GM12873 (cell line): Measurements from ENCODE around the gene SYTL4.

Experiments
- TF ChIP-seq, protein P1 (sequence below): IDR thresholded peaks from 2 replicates; pipeline ENCODE4 v1.5.1; 2012; ENCODE audit warnings: low read depth, mild to moderate bottlenecking, moderate library complexity, low read length, control low read depth; ENCODE audit not compliant: insufficient read depth; ENCODE audit errors: missing control alignments

SYTL4 gene

GRCh38 chrX:100643212-100643611 is 88.7 kb downstream of the SYTL4 start:
- TF ChIP-seq, protein P1, sequence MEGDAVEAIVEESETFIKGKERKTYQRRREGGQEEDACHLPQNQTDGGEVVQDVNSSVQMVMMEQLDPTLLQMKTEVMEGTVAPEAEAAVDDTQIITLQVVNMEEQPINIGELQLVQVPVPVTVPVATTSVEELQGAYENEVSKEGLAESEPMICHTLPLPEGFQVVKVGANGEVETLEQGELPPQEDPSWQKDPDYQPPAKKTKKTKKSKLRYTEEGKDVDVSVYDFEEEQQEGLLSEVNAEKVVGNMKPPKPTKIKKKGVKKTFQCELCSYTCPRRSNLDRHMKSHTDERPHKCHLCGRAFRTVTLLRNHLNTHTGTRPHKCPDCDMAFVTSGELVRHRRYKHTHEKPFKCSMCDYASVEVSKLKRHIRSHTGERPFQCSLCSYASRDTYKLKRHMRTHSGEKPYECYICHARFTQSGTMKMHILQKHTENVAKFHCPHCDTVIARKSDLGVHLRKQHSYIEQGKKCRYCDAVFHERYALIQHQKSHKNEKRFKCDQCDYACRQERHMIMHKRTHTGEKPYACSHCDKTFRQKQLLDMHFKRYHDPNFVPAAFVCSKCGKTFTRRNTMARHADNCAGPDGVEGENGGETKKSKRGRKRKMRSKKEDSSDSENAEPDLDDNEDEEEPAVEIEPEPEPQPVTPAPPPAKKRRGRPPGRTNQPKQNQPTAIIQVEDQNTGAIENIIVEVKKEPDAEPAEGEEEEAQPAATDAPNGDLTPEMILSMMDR: no peak

DNA sequence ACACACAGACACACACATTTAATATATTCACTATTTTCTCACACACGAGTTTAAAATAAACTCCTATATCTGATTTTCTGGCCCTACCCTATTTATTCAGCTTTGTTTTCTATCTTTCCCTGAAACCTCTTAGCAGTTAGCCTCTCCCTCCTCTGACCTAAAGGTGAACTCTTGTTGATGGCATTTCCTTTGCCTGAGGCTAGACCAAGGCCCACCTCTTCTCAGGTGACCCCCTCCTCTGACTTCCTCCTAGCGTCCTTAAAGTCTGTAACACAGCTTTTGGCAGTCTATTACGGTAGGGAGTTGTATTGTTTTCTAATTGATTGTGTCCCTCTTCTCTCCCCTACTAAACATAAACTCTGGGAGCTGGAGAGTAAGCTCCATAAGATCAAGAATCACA is 89.6 kb downstream of the SYTL4 start:
- TF ChIP-seq, protein P1: no peak

- TF ChIP-seq, protein P1: peak; percentile 43
Observed at GRCh38 chrX:100636321-100636991, 95.5 kb downstream of the SYTL4 start, which contains the start of gene TSPAN6. Gene TSPAN6, minus strand, starts transcription at chrX:100636806. Its CDS starts 112 bp downstream, at chrX:100636694.

DNA sequence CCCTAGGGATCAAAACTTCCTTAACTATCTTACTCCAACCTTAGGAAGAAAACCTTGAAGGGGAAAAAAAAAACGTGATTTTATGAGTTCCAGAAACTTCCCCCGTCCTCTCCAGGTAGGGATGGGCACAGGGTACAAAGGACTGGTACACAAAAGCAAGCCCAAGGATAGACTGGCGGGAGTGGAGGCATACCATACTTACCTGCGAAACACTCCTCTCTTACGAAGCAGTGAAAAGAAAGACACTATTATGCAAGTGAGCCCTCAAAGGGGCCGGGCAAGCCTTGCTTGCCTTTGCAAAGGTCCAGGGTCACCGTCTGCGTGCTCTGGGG is 96.0 kb downstream of the SYTL4 start:
- TF ChIP-seq, protein P1: no peak

GRCh38 chrX:100635040-100635439 is 96.9 kb downstream of the SYTL4 start:
- TF ChIP-seq, protein P1: no peak

GRCh38 chrX:100625985-100626491 is 105.9 kb downstream of the SYTL4 start:
- TF ChIP-seq, protein P1: no peak
